ENCODE measurements around the gene ACAP2.
"Not testable (repeated sequence)": the region's sequence is repeated elsewhere in the genome, so short reads cannot be mapped to it uniquely, and the experiment has no call there.

The ACAP2 gene

GRCh38 chr3:195403244-195403643 is 39.6 kb downstream of the ACAP2 start:
- no peak overlapping the region for H2BK15ac ChIP-seq (ENCODE audit: low read depth, poor library complexity, severe bottlenecking)
- H3K4ac ChIP-seq (ENCODE audit: low read depth in 1 of 2, low read length in 2 of 2), result no peak overlapping the region
- no peak for DNase-seq

GRCh38 chr3:195401943-195402342 is 40.9 kb downstream of the ACAP2 start:
- no peak overlapping the region for H3K14ac ChIP-seq (ENCODE audit: low read length in 2 of 2)
- H2AK5ac ChIP-seq (ENCODE audit: low read length, severe bottlenecking), result no peak overlapping the region
- H3K4me3 ChIP-seq (ENCODE audit: insufficient read depth in 1 of 2, low read depth in 1 of 2, low read length in 2 of 2), result no peak overlapping the region
- H3K79me1 ChIP-seq (replicated peaks; ENCODE audit: low read length, poor library complexity, severe bottlenecking), result peaks cover 13% of the 10 kb centered on the region
- H3K27me3 ChIP-seq (ENCODE audit: control insufficient read depth in 1 of 2, insufficient read depth in 1 of 2, low read length in 2 of 2), result no peaks in the 10 kb centered on the region
- H3K9me3 ChIP-seq (ENCODE audit: control insufficient read depth, low read length), result no peaks in the 10 kb centered on the region
- no peak overlapping the region for H3K23ac ChIP-seq (ENCODE audit: low read length in 2 of 2)
- no peak overlapping the region for H4K91ac ChIP-seq (ENCODE audit: low read length)
- H2BK12ac ChIP-seq (ENCODE audit: low read length in 2 of 2), result no peak overlapping the region
- H3K9ac ChIP-seq (ENCODE audit: low read length), result no peak overlapping the region
- no peak for DNase-seq
- H3K4me1 ChIP-seq (ENCODE audit: control insufficient read depth, insufficient read depth, low read depth, low read length), result no peaks in the 10 kb centered on the region
- H2BK120ac ChIP-seq (ENCODE audit: low read depth, low read length), result no peak overlapping the region
- H3K27ac ChIP-seq (ENCODE audit: low read length, poor library complexity, severe bottlenecking), result no peak overlapping the region
- H2BK5ac ChIP-seq (ENCODE audit: low read depth, low read length, poor library complexity, severe bottlenecking), result no peak overlapping the region
- peaks cover 0 to 4% of the 10 kb centered on the region in 2 experiments for H3K36me3 ChIP-seq (ENCODE audit: control insufficient read depth in 1 of 2, insufficient read depth in 2 of 2, low read depth in 1 of 2, low read length in 2 of 2)
- WGBS, result 85% methylated on average over 4 of the region's 5 CpGs
- H3K4me2 ChIP-seq (ENCODE audit: low read length, poor library complexity, severe bottlenecking), result no peak overlapping the region
- no peak overlapping the region for H3K4ac ChIP-seq (ENCODE audit: low read depth in 1 of 2, low read length in 2 of 2)
- no peak overlapping the region for H2BK15ac ChIP-seq (ENCODE audit: low read depth, poor library complexity, severe bottlenecking)
- H2AFZ ChIP-seq (ENCODE audit: low read depth, low read length), result no peak overlapping the region
- no peak overlapping the region for H4K8ac ChIP-seq (ENCODE audit: low read length)
- no peak overlapping the region for H3K18ac ChIP-seq (ENCODE audit: low read depth in 1 of 2, low read length in 2 of 2)

More at GRCh38 chr3:195403244-195403643, 39.6 kb downstream of the ACAP2 start:
- H3K4me1 ChIP-seq (ENCODE audit: control insufficient read depth, insufficient read depth, low read depth, low read length), result no peaks in the 10 kb centered on the region
- H3K4me3 ChIP-seq (ENCODE audit: insufficient read depth in 1 of 2, low read depth in 1 of 2, low read length in 2 of 2), result no peak overlapping the region
- H3K9me3 ChIP-seq (ENCODE audit: control insufficient read depth, low read length), result no peaks in the 10 kb centered on the region
- no peak overlapping the region for H3K9ac ChIP-seq (ENCODE audit: low read length)
- peaks cover 17% of the 10 kb centered on the region for H3K79me1 ChIP-seq (replicated peaks; ENCODE audit: low read length, poor library complexity, severe bottlenecking)
- no peak overlapping the region for H3K23ac ChIP-seq (ENCODE audit: low read length in 2 of 2)
- H3K14ac ChIP-seq (ENCODE audit: low read length in 2 of 2), result no peak overlapping the region
- no peak overlapping the region for H3K4me2 ChIP-seq (ENCODE audit: low read length, poor library complexity, severe bottlenecking)
- no peak overlapping the region for H2BK5ac ChIP-seq (ENCODE audit: low read depth, low read length, poor library complexity, severe bottlenecking)
- H3K27ac ChIP-seq (ENCODE audit: low read length, poor library complexity, severe bottlenecking), result no peak overlapping the region
- H3K18ac ChIP-seq (ENCODE audit: low read depth in 1 of 2, low read length in 2 of 2), result no peak overlapping the region
- H2BK12ac ChIP-seq (ENCODE audit: low read length in 2 of 2), result no peak overlapping the region
- no peak overlapping the region for H2BK120ac ChIP-seq (ENCODE audit: low read depth, low read length)
- 97% methylated on average over 4 of the region's 4 CpGs for WGBS
- no peak overlapping the region for H4K91ac ChIP-seq (ENCODE audit: low read length)
- no peak overlapping the region for H2AFZ ChIP-seq (ENCODE audit: low read depth, low read length)
- peaks cover 3 to 4% of the 10 kb centered on the region in 2 experiments for H3K36me3 ChIP-seq (ENCODE audit: control insufficient read depth in 1 of 2, insufficient read depth in 2 of 2, low read depth in 1 of 2, low read length in 2 of 2)
- H2AK5ac ChIP-seq (ENCODE audit: low read length, severe bottlenecking), result no peak overlapping the region
- H3K27me3 ChIP-seq (ENCODE audit: control insufficient read depth in 1 of 2, insufficient read depth in 1 of 2, low read length in 2 of 2), result no peaks in the 10 kb centered on the region
- no peak overlapping the region for H4K8ac ChIP-seq (ENCODE audit: low read length)

- not testable (repeated sequence) for H3K14ac ChIP-seq (ENCODE audit: low read length in 2 of 2); H3K18ac ChIP-seq (ENCODE audit: low read depth in 1 of 2, low read length in 2 of 2); H2BK12ac ChIP-seq (ENCODE audit: low read length in 2 of 2); H3K27ac ChIP-seq (ENCODE audit: low read length, poor library complexity, severe bottlenecking); H2BK5ac ChIP-seq (ENCODE audit: low read depth, low read length, poor library complexity, severe bottlenecking); H2BK15ac ChIP-seq (ENCODE audit: low read depth, poor library complexity, severe bottlenecking); H3K4ac ChIP-seq (ENCODE audit: low read depth in 1 of 2, low read length in 2 of 2); H3K9ac ChIP-seq (ENCODE audit: low read length); H4K91ac ChIP-seq (ENCODE audit: low read length); H2AK5ac ChIP-seq (ENCODE audit: low read length, severe bottlenecking); H2BK120ac ChIP-seq (ENCODE audit: low read depth, low read length); H3K27me3 ChIP-seq (ENCODE audit: control insufficient read depth in 1 of 2, insufficient read depth in 1 of 2, low read length in 2 of 2); DNase-seq; H2AFZ ChIP-seq (ENCODE audit: low read depth, low read length); H4K8ac ChIP-seq (ENCODE audit: low read length); H3K4me2 ChIP-seq (ENCODE audit: low read length, poor library complexity, severe bottlenecking); H3K4me3 ChIP-seq (ENCODE audit: insufficient read depth in 1 of 2, low read depth in 1 of 2, low read length in 2 of 2); H3K23ac ChIP-seq (ENCODE audit: low read length in 2 of 2); H3K4me1 ChIP-seq (ENCODE audit: control insufficient read depth, insufficient read depth, low read depth, low read length); H3K36me3 ChIP-seq (ENCODE audit: control insufficient read depth in 1 of 2, insufficient read depth in 2 of 2, low read depth in 1 of 2, low read length in 2 of 2); H3K9me3 ChIP-seq (ENCODE audit: control insufficient read depth, low read length)
- 96% methylated on average over 4 of the region's 6 CpGs for WGBS
- H3K79me1 ChIP-seq (replicated peaks; ENCODE audit: low read length, poor library complexity, severe bottlenecking), result peaks cover 14% of the 10 kb centered on the region
Measured at GRCh38 chr3:195398460-195398859, 44.4 kb downstream of the ACAP2 start.

DNA sequence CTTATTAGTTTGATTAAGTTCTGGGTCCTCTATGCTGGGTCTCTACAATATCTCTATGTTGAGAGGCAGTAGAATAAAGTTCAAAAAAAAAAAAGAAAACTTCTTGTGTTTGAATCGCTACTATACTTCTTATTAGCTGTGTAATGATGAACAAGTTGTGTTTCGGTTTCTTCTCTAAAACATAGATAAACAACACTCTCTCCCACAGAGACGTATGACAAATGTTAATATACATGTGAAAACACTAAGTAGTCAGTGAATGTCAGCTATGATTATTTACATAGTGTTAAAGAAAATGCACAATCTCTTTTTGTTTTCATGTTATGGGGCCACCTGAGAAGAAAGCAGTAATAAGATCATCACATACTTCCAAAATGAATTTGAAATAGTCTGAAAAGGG is 45.3 kb downstream of the ACAP2 start:
- Histone ChIP-seq H2BK12ac (ENCODE audit: low read length in 2 of 2) (no peak overlapping the region), H2BK15ac (ENCODE audit: low read depth, poor library complexity, severe bottlenecking) (no peak overlapping the region), H3K4me1 (ENCODE audit: control insufficient read depth, insufficient read depth, low read depth, low read length) (peaks cover 3% of the 10 kb centered on the region), H4K91ac (ENCODE audit: low read length) (no peak overlapping the region), H3K18ac (ENCODE audit: low read depth in 1 of 2, low read length in 2 of 2) (no peak overlapping the region), H3K9ac (ENCODE audit: low read length) (no peak overlapping the region), H3K36me3 (ENCODE audit: control insufficient read depth in 1 of 2, insufficient read depth in 2 of 2, low read depth in 1 of 2, low read length in 2 of 2) (no peaks in the 10 kb centered on the region), H3K9me3 (ENCODE audit: control insufficient read depth, low read length) (no peaks in the 10 kb centered on the region), H4K8ac (ENCODE audit: low read length) (no peak overlapping the region), H3K23ac (ENCODE audit: low read length in 2 of 2) (no peak overlapping the region), H3K27ac (ENCODE audit: low read length, poor library complexity, severe bottlenecking) (no peak overlapping the region), H2BK120ac (ENCODE audit: low read depth, low read length) (no peak overlapping the region), H3K4me3 (ENCODE audit: insufficient read depth in 1 of 2, low read depth in 1 of 2, low read length in 2 of 2) (no peak overlapping the region), H3K14ac (ENCODE audit: low read length in 2 of 2) (no peak overlapping the region), H2BK5ac (ENCODE audit: low read depth, low read length, poor library complexity, severe bottlenecking) (no peak overlapping the region), H3K4me2 (ENCODE audit: low read length, poor library complexity, severe bottlenecking) (no peak overlapping the region), H2AK5ac (ENCODE audit: low read length, severe bottlenecking) (no peak overlapping the region), H3K4ac (ENCODE audit: low read depth in 1 of 2, low read length in 2 of 2) (no peak overlapping the region), H2AFZ (ENCODE audit: low read depth, low read length) (no peak overlapping the region), H3K79me1 (replicated peaks; ENCODE audit: low read length, poor library complexity, severe bottlenecking) (peaks cover 15% of the 10 kb centered on the region), H3K27me3 (ENCODE audit: control insufficient read depth in 1 of 2, insufficient read depth in 1 of 2, low read length in 2 of 2) (no peaks in the 10 kb centered on the region)
- WGBS, result no CpG with 5 or more reads among the region's 3 CpGs
- DNase-seq, result no peak

Measured in mesenchymal stem cell (in vitro differentiated cells and primary cell).